K562 (cell line): ENCODE measurements around the gene ARPC2. TPM values are rescaled to one million over a fixed set of nuclear protein-coding genes. Genes with fewer than 3 reads are reported as not detected.

ENCODE experiments used
- ATAC-seq: fragments of 200-7000 bp; cut with Tn5 transposase; 3 replicates; pipeline ENCODE4 v1.9.1; 2020; ENCODE audit warnings: moderate library complexity
- BruUV-seq: library from RNA; stranded (reverse); fragments of 400-500 nt; replicated peaks from 2 replicates; lab custom pipeline; 2021; lab: Mats Ljungman, UMichigan
- CTCF ChIA-PET: fragments of 300-600 bp; formaldehyde crosslinking; extraction: SDS; loops from one replicate; lab custom pipeline; 2021; ENCODE audit warnings: low intra/inter-chr PET ratio; lab: Yijun Ruan, JAX
- POLR2A ChIA-PET: fragments of 300-600, 350-650 bp; sonication (Branson Sonifier 250); formaldehyde crosslinking; extraction: SDS; loops from one replicate; lab custom pipeline; 2021; ENCODE audit warnings: antibody characterized with exemption, inconsistent platforms; lab: Yijun Ruan, JAX
- DNase-seq, 4 experiments: peaks; one replicate each; pipeline versions ENCODE4 v3.0.0 to v3.0.0-alpha.2; 2011 to 2018; ENCODE audit warnings: low spot score in 3 of 4, mixed read lengths in 3 of 4; ENCODE audit errors: extremely low read depth in 1 of 4
- FAIRE-seq: peaks from 2 replicates; lab custom pipeline; 2011; peaks lifted over from hg19 to GRCh38; lab: Jason Lieb, UNC
- H2AFZ ChIP-seq: 2 replicates; pipeline ENCODE4 v1.6.0; 2011; ENCODE audit warnings: low read depth, low read length, control low read depth, inconsistent platforms
- H3K27ac ChIP-seq: fragments of 200-600 bp; 3 replicates; pipeline ENCODE4 v1.8.0; 2011; ENCODE audit warnings: low read depth, mild to moderate bottlenecking, control low read depth, inconsistent platforms, low read length, moderate library complexity, mixed read lengths; ENCODE audit errors: extremely low read depth
- H3K27me3 ChIP-seq, 2 experiments: fragments of 300-600 bp in 1 of 2; 2 replicates in 1 of 2; 3 replicates in 1 of 2; pipeline versions ENCODE4 v1.6.0 to v1.8.0; 2011; ENCODE audit warnings: inconsistent platforms in 2 of 2, low read length in 2 of 2, mild to moderate bottlenecking in 1 of 2, mixed read lengths in 1 of 2, moderate library complexity in 1 of 2; ENCODE audit not compliant: control insufficient read depth in 2 of 2, insufficient read depth in 2 of 2
- H3K36me3 ChIP-seq: fragments of 300-600 bp; 3 replicates; pipeline ENCODE4 v1.8.0; 2011; ENCODE audit warnings: mild to moderate bottlenecking, low read length, inconsistent platforms; ENCODE audit not compliant: control insufficient read depth, insufficient read depth
- H3K4me1 ChIP-seq, 2 experiments: fragments of 200-600 bp in 1 of 2; replicated peaks in 1 of 2; 2 replicates in 1 of 2; 3 replicates in 1 of 2; pipeline versions ENCODE4 v1.5.1 to v1.8.0; 2011; ENCODE audit warnings: inconsistent platforms in 2 of 2, low read length in 2 of 2, mild to moderate bottlenecking in 1 of 2, mixed read lengths in 1 of 2, moderate library complexity in 1 of 2; ENCODE audit not compliant: control insufficient read depth in 2 of 2, insufficient read depth in 2 of 2
- H3K4me2 ChIP-seq: 2 replicates; pipeline ENCODE4 v1.6.1; 2011; ENCODE audit warnings: low read length, control low read depth, inconsistent platforms, mixed read lengths; ENCODE audit not compliant: insufficient read depth
- H3K4me3 ChIP-seq: fragments of 200-600 bp; sonication (generic), shearing (Covaris generic); 2 replicates; pipeline ENCODE4 v1.5.1; 2016; ENCODE audit warnings: control low read depth, inconsistent platforms
- H3K79me2 ChIP-seq: fragments of 200-600 bp; 3 replicates; pipeline ENCODE4 v1.8.0; 2011; ENCODE audit warnings: low read length, inconsistent platforms; ENCODE audit not compliant: control insufficient read depth, insufficient read depth
- H3K9ac ChIP-seq, 2 experiments: 2 replicates each; pipeline versions ENCODE4 v1.6.0 to v1.6.1; 2011; ENCODE audit warnings: low read depth in 2 of 2, low read length in 2 of 2, control low read depth in 1 of 2, inconsistent platforms in 1 of 2, mild to moderate bottlenecking in 1 of 2, mixed read lengths in 1 of 2; ENCODE audit not compliant: insufficient read depth in 1 of 2
- H3K9me1 ChIP-seq: one replicate; pipeline ENCODE4 v1.6.0; 2011; ENCODE audit warnings: inconsistent platforms, mild to moderate bottlenecking, low read length, moderate library complexity; ENCODE audit not compliant: control insufficient read depth, insufficient read depth
- H3K9me3 ChIP-seq: replicated peaks from 2 replicates; pipeline ENCODE4 v1.5.1; 2011; ENCODE audit warnings: low read depth, low read length, inconsistent platforms; ENCODE audit not compliant: control insufficient read depth, insufficient read depth
- H4K20me1 ChIP-seq: replicated peaks from 2 replicates; pipeline ENCODE4 v1.6.1; 2011; ENCODE audit warnings: low read length, inconsistent platforms, mixed read lengths; ENCODE audit not compliant: control insufficient read depth, insufficient read depth
- CBX3 ChIP-seq, 2 experiments: IDR thresholded peaks; 1 replicate in 1 of 2; 2 replicates in 1 of 2; pipeline ENCODE4 v1.6.1; 2012; ENCODE audit warnings: inconsistent platforms in 2 of 2, low read length in 2 of 2, borderline replicate concordance in 1 of 2, control low read depth in 1 of 2
- DLX4 ChIP-seq: fragments of 250-450 bp; sonication (Bioruptor Pico); IDR thresholded peaks from 2 replicates; pipeline ENCODE4 v1.6.1; 2021; ENCODE audit warnings: mild to moderate bottlenecking
- ETS2 ChIP-seq: IDR thresholded peaks from 2 replicates; pipeline ENCODE4 v1.6.1; 2016; ENCODE audit warnings: borderline replicate concordance, missing genetic modification characterization, mild to moderate bottlenecking, moderate library complexity, missing compliant biosample characterization; ENCODE audit not compliant: poor library complexity, severe bottlenecking
- POLR2AphosphoS5 ChIP-seq: IDR thresholded peaks from 2 replicates; pipeline ENCODE4 v1.6.1; 2011; ENCODE audit warnings: mild to moderate bottlenecking, low read depth, low read length, moderate library complexity; ENCODE audit not compliant: control insufficient read depth, insufficient read depth
- TAL1 ChIP-seq: fragments of 450-650 bp; IDR thresholded peaks from 2 replicates; pipeline ENCODE4 v1.6.1; 2016; ENCODE audit warnings: mild to moderate bottlenecking
- ZNF212 ChIP-seq: fragments of 450-650 bp; formaldehyde crosslinking; IDR thresholded peaks from 2 replicates; pipeline ENCODE4 v1.4.0; 2020; ENCODE audit warnings: mild to moderate bottlenecking
- ZNF79 ChIP-seq: fragments of 250-450 bp; sonication (Bioruptor Pico); IDR thresholded peaks from 2 replicates; pipeline ENCODE4 v1.4.0; 2020; ENCODE audit warnings: low read depth, mild to moderate bottlenecking, moderate library complexity
- ZSCAN32 ChIP-seq: fragments of 450-650 bp; formaldehyde crosslinking; IDR thresholded peaks from 2 replicates; pipeline ENCODE4 v1.4.0; 2020; ENCODE audit warnings: mild to moderate bottlenecking, moderate library complexity
- WGBS: fragments of 100-300 bp; shearing (Covaris generic); methylation state at CpG from one replicate; pipeline ENCODE4 v1.1.6; 2016; ENCODE audit warnings: low coverage, mixed read lengths; ENCODE audit not compliant: insufficient coverage; ENCODE audit errors: missing lambda C conversion rate; 5-methylcytosine and 5-hydroxymethylcytosine counted together
- in situ Hi-C: fragments of 300-500 bp; cut with MboI; formaldehyde crosslinking; loops from 4 replicates; pipeline ENCODE4 v1.15.0; 2018; ENCODE audit warnings: inconsistent platforms, mixed read lengths
- intact Hi-C: fragments of 100-400 bp; cut with micrococcal nuclease; formaldehyde crosslinking; loops from 2 replicates; pipeline ENCODE4 v1.14.2; 2022
- polyA plus RNA-seq, 8 experiments: library from polyadenylated mRNA; depleted of rRNA in 4 of 8; stranded (reverse) in 5 of 8; unstranded in 3 of 8; fragments of >200 nt; fragmentation: Nextera tagmentation in 2 of 8; fragmentation: Illumina TruSeq in 1 of 8; extraction: Ambion mirVana in 2 of 8; extraction: Trizol in 1 of 8; gene quantifications; 2 replicates each; pipeline versions ENCODE4 v1.2.1 to v1.2.3, GENCODE V29; 2011 to 2014; ENCODE audit warnings: inconsistent platforms in 1 of 8, missing spikeins in 1 of 8
- total RNA-seq, 7 experiments: library from RNA; depleted of rRNA in 6 of 7; stranded (reverse); fragments of >200 nt in 6 of 7; fragmentation: Illumina TruSeq in 2 of 7; extraction: Trizol in 2 of 7; gene quantifications; 2 replicates each; pipeline versions ENCODE4 v1.2.1 to v1.2.3, GENCODE V29; 2011 to 2021; ENCODE audit warnings: low replicate concordance in 1 of 7
- TF ChIP-seq, protein P1 (sequence below): fragments of 250-450 bp; sonication (Bioruptor Pico); IDR thresholded peaks from 2 replicates; pipeline ENCODE4 v1.4.0; 2020

Gene ARPC2
- total and polyA plus RNA-seq, 9 of the 15 experiments (the other 6 are each of a cell fraction or from before 2014, with no cell fraction given): 81.9 to 187 (median 103) TPM

DNA sequence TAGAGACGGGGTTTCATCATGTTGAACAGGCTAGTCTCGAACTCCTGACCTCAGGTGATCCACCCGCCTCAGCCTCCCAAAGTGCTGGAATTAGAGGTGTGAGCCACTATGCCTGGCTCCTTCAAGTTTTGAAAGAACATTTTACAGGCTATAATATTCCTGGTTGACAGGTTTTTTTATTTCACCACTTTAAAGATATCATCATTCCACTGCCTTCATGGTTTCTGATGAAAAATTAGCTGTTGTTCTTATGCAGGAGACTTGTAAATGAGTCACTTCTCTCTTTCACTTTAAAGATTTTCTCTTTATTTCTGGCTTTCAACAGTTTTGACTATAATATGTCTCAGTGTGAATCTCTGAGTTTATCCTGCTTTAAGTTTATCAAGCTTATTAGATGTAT, 7.9 kb upstream of the ARPC2 start:
- ATAC-seq: no peak
- WGBS: 19% methylated on average over 3 of the region's 3 CpGs
- no peaks in the 10 kb centered on the region for H3K36me3 ChIP-seq
- in situ Hi-C loops: no loop called here
- FAIRE-seq: no peak
- TF ChIP-seq ETS2 (tag): no peak
- 0 out of 3 replicates have a peak, but pooled peaks of 1 of the 2 experiments have one; percentile 40 for TF ChIP-seq CBX3 (IDR thresholded peaks at IDR 0.05; ENCODE audit: borderline replicate concordance in 1 of 2, low read length in 2 of 2)
- no peaks in the 10 kb centered on the region for H3K27me3 ChIP-seq
- POLR2A ChIA-PET: interaction anchor here (0.9 to 1.0 kb wide), 2 partner anchors 14 to 62 kb away, joined by 3 read pairs; no protein-coding TSS in a partner anchor
- H3K9me3 ChIP-seq: no peaks in the 10 kb centered on the region
- no peaks in the 10 kb centered on the region for H3K9me1 ChIP-seq
- no TSS peak for BruUV-seq
- H4K20me1 ChIP-seq: no peaks in the 10 kb centered on the region
- H3K4me1 ChIP-seq: no peaks in the 10 kb centered on the region
- H2AFZ ChIP-seq: no peak overlapping the region
- CTCF ChIA-PET: no interaction called here
- no peak overlapping the region for H3K27ac ChIP-seq
- DNase-seq: no peak
- H3K79me2 ChIP-seq: no peaks in the 10 kb centered on the region
- H3K9ac ChIP-seq: no peak overlapping the region
- no peak overlapping the region for H3K4me3 ChIP-seq
- no peak overlapping the region for H3K4me2 ChIP-seq
- intact Hi-C loops: no loop called here

GRCh38 chr2:218214116-218214515, 2.9 kb upstream of the ARPC2 start:
- Histone ChIP-seq H3K27me3 (no peaks in the 10 kb centered on the region), H3K9ac (no peak overlapping the region), H3K36me3 (no peaks in the 10 kb centered on the region), H2AFZ (no peak overlapping the region), H3K27ac (no peak overlapping the region), H3K9me3 (no peaks in the 10 kb centered on the region), H3K4me3 (no peak overlapping the region), H3K4me1 (peaks cover 9 to 15% of the 10 kb centered on the region in 2 experiments; a peak in 4 of 5 replicates), H3K79me2 (peaks cover 23% of the 10 kb centered on the region), H3K4me2 (no peak overlapping the region), H3K9me1 (no peaks in the 10 kb centered on the region)
- in situ Hi-C loops (no loop called here), intact Hi-C loops (no loop called here)
- FAIRE-seq (no peak), DNase-seq (no peak)
- no TSS peak for BruUV-seq
- WGBS: 82% methylated on average over 1 of the region's 1 CpG
- POLR2A ChIA-PET: no interaction called here
- no peak for TF ChIP-seq TAL1
- no peak for TF ChIP-seq ZNF79 (CRISPR knock-in tag)
- TF ChIP-seq DLX4 (CRISPR knock-in tag): no peak
- TF ChIP-seq, protein P1, sequence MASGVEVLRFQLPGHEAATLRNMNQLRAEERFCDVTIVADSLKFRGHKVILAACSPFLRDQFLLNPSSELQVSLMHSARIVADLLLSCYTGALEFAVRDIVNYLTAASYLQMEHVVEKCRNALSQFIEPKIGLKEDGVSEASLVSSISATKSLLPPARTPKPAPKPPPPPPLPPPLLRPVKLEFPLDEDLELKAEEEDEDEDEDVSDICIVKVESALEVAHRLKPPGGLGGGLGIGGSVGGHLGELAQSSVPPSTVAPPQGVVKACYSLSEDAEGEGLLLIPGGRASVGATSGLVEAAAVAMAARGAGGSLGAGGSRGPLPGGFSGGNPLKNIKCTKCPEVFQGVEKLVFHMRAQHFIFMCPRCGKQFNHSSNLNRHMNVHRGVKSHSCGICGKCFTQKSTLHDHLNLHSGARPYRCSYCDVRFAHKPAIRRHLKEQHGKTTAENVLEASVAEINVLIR: no peak
- TF ChIP-seq POLR2AphosphoS5: no peak
- no peak for TF ChIP-seq ZSCAN32 (CRISPR knock-in tag)
- TF ChIP-seq ZNF212: no peak
- TF ChIP-seq, all 486 proteins: peak for 0
- peaks cover 4% of the 10 kb centered on the region; the same call in 1 of the 2 replicates for H4K20me1 ChIP-seq
- CTCF ChIA-PET: no interaction called here
- no peak for ATAC-seq
